ENCODE measurements around the gene CCNL1.

CCNL1 gene

GRCh38 chr3:157145606-157146322 is 14.2 kb downstream of the CCNL1 start:
- no peak for DNase-seq (ENCODE audit: low spot score)
- in situ Hi-C loops (cut with MboI; ENCODE audit: low pct_unique_long_range_greater_than_20kb, low sequenced_read_pairs, unreplicated experiment), result loop anchor here (25.0 kb wide), 1 partner anchor 983 kb away; no protein-coding TSS in a partner anchor

DNA sequence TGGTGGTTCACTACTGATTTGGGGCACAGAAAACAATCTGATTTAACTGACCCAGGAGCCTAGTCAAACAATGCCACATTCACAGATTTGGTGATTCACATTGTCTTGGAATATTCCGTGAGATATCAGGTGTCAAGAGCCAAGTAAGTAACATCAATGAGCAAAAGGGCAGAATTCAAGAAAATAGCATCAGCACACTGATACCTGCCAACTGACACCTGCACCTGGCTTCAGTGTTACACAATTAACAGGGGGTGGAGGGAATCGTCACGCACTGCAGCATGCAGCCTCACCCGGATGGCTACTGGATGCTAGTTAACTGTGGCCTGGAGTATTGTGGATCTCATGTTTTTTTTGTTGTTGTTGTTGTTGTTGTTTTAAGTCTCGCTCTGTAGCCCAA is 17.6 kb downstream of the CCNL1 start:
- no peak for TF ChIP-seq CTCF (IDR thresholded peaks at IDR 0.05; ENCODE audit: extremely low read depth, insufficient read depth, missing control alignments)
- in situ Hi-C loops (cut with MboI; ENCODE audit: low pct_unique_long_range_greater_than_20kb, low sequenced_read_pairs, unreplicated experiment), result loop anchor here (25.0 kb wide), 1 partner anchor 980 kb away; no protein-coding TSS in a partner anchor
- no peak for DNase-seq (ENCODE audit: low spot score)

More at GRCh38 chr3:157145606-157146322, 14.2 kb downstream of the CCNL1 start:
- no peak for TF ChIP-seq CTCF (IDR thresholded peaks at IDR 0.05; ENCODE audit: extremely low read depth, insufficient read depth, missing control alignments)

DNA sequence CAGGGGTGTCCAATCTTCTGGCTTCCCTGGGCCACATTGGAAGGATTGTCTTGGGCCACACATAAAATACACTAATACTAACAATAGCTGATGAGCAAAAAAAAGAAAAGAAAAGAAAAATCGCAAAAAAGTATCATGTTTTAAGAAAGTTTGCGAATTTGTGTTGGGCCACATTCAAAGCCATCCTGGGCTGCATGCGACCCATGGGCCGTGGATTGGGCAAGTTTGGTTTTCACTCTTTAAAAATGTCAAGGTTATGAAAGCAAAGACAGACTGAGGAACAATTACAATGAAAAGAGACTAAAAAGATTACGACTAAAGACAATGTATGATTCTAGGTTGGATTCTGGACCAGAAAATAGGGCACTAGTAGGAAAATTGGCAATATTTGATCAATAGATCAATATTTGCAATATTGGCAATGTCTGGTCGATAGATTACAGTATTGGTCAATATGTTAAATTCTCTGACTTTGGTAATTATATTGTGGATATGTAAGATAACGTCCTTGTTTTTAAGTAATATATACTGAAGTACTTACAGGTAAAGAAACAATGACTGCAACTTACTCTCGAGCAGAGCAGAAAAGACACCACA is 19.9 kb downstream of the CCNL1 start:
- in situ Hi-C loops (cut with MboI; ENCODE audit: low pct_unique_long_range_greater_than_20kb, low sequenced_read_pairs, unreplicated experiment), result loop anchor here (10.0 to 25.0 kb wide), 3 partner anchors 55 to 978 kb away; partner anchors contain the start of gene TIPARP
- no peak for TF ChIP-seq CTCF (IDR thresholded peaks at IDR 0.05; ENCODE audit: extremely low read depth, insufficient read depth, missing control alignments)
- DNase-seq (ENCODE audit: low spot score), result no peak

DNA sequence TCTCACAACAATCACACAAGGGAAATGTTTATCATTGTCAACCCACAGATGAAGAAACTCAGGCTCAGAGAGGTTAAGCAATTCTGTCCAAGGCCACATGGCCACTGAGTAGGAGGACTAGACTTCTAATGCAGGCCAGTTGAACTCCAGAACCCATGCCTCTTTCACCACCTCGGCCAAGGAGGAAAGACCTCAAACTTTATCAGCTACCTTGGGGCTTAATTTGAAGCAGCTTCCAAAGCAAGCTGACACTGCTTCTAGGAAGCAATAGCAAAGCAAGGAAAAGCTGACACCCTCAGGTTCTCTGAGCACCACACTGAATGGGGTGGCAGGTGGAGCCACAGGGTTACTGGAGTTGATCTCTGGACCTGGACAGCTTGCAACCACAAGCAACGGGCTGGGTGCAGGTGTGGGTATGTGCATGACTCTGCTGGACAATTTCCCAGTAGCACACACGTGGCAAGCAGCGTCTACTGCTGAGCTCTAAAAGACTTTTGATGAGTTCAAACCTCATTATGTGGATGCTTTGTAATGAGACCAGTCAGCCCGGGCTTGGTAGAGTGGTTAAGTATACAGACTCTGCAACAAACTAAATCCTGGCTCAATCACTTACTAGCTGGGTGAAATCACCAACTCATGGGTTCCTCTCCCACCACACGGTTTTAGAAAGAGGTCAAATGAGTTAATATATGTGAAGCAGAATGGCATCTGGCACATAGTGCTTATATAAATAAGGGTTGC is 23.1 kb downstream of the CCNL1 start:
- in situ Hi-C loops (cut with MboI; ENCODE audit: low pct_unique_long_range_greater_than_20kb, low sequenced_read_pairs, unreplicated experiment), result loop anchor here (10.0 to 25.0 kb wide), 3 partner anchors 52 to 975 kb away; partner anchors contain the start of gene TIPARP
- no peak for DNase-seq (ENCODE audit: low spot score)
- no peak for TF ChIP-seq CTCF (IDR thresholded peaks at IDR 0.05; ENCODE audit: extremely low read depth, insufficient read depth, missing control alignments)

GRCh38 chr3:157135671-157136396 is 24.1 kb downstream of the CCNL1 start:
- in situ Hi-C loops (cut with MboI; ENCODE audit: low pct_unique_long_range_greater_than_20kb, low sequenced_read_pairs, unreplicated experiment), result loop anchor here (10.0 to 25.0 kb wide), 3 partner anchors 51 to 974 kb away; partner anchors contain the start of gene TIPARP

More at GRCh38 chr3:157135671-157136396, 24.1 kb downstream of the CCNL1 start:
- no peak for TF ChIP-seq CTCF (IDR thresholded peaks at IDR 0.05; ENCODE audit: extremely low read depth, insufficient read depth, missing control alignments)
- DNase-seq (ENCODE audit: low spot score), result no peak

Data from GM13977 (cell line).